K562 (cell line): ENCODE results near the gene RASSF1. TPM values are rescaled to one million over a fixed set of nuclear protein-coding genes. Genes with fewer than 3 reads are reported as not detected.

Experiments used
- CEBPB ChIP-seq: fragments of 450-650 bp; IDR thresholded peaks from 2 replicates; pipeline ENCODE4 v1.6.1; 2016; ENCODE audit warnings: missing genetic modification characterization, missing compliant biosample characterization
- KLF6 ChIP-seq: fragments of 250-450 bp; sonication (Bioruptor Pico); IDR thresholded peaks from 2 replicates; pipeline ENCODE4 v1.4.0; 2020; ENCODE audit warnings: mild to moderate bottlenecking, moderate library complexity, borderline replicate concordance
- LARP7 ChIP-seq: fragments of 450-650 bp; IDR thresholded peaks from 2 replicates; pipeline ENCODE4 v1.6.1; 2016
- NEUROD1 ChIP-seq: fragments of 150-350 bp; IDR thresholded peaks from 2 replicates; pipeline ENCODE4 v1.6.1; 2014; ENCODE audit warnings: borderline replicate concordance, low read length, low read depth; ENCODE audit not compliant: partially characterized antibody
- NR1H2 ChIP-seq: sonication (generic); formaldehyde crosslinking; IDR thresholded peaks from 2 replicates; pipeline ENCODE4 v1.4.0; 2020; ENCODE audit warnings: mild to moderate bottlenecking, missing genetic modification reagents
- PML ChIP-seq: IDR thresholded peaks from 2 replicates; pipeline ENCODE4 v1.6.1; 2012; ENCODE audit warnings: low read length, inconsistent platforms
- POLR2AphosphoS2 ChIP-seq: IDR thresholded peaks from 2 replicates; pipeline ENCODE4 v1.6.1; 2012; ENCODE audit warnings: low read length, improper control_type of control experiment
- POLR2AphosphoS5 ChIP-seq: IDR thresholded peaks from 2 replicates; pipeline ENCODE4 v1.6.1; 2011; ENCODE audit warnings: mild to moderate bottlenecking, low read depth, low read length, moderate library complexity; ENCODE audit not compliant: control insufficient read depth, insufficient read depth
- POLR2B ChIP-seq: fragments of 450-650 bp; IDR thresholded peaks from 2 replicates; pipeline ENCODE4 v1.6.1; 2018; ENCODE audit warnings: low read depth; ENCODE audit not compliant: partially characterized antibody
- ZNF282 ChIP-seq: sonication (generic); formaldehyde crosslinking; IDR thresholded peaks from 2 replicates; pipeline ENCODE4 v1.8.1; 2023; ENCODE audit warnings: missing genetic modification reagents
- ZNF445 ChIP-seq: fragments of 250-450 bp; sonication (Bioruptor Pico); IDR thresholded peaks from 2 replicates; pipeline ENCODE4 v1.4.0; 2020; ENCODE audit warnings: low read depth, mild to moderate bottlenecking, moderate library complexity
- polyA plus RNA-seq, 8 experiments: library from polyadenylated mRNA; depleted of rRNA in 4 of 8; stranded (reverse) in 5 of 8; unstranded in 3 of 8; fragments of >200 nt; fragmentation: Nextera tagmentation in 2 of 8; fragmentation: Illumina TruSeq in 1 of 8; extraction: Ambion mirVana in 2 of 8; extraction: Trizol in 1 of 8; gene quantifications; 2 replicates each; pipeline versions ENCODE4 v1.2.1 to v1.2.3, GENCODE V29; 2011 to 2014; ENCODE audit warnings: inconsistent platforms in 1 of 8, missing spikeins in 1 of 8
- total RNA-seq, 7 experiments: library from RNA; depleted of rRNA in 6 of 7; stranded (reverse); fragments of >200 nt in 6 of 7; fragmentation: Illumina TruSeq in 2 of 7; extraction: Trizol in 2 of 7; gene quantifications; 2 replicates each; pipeline versions ENCODE4 v1.2.1 to v1.2.3, GENCODE V29; 2011 to 2021; ENCODE audit warnings: low replicate concordance in 1 of 7
- TF ChIP-seq, protein P1 (sequence below): fragments of 450-650 bp; IDR thresholded peaks from 2 replicates; pipeline ENCODE4 v1.6.1; 2016; ENCODE audit warnings: mild to moderate bottlenecking, moderate library complexity
- TF ChIP-seq, protein P2 (sequence below): fragments of 450-650 bp; IDR thresholded peaks from 2 replicates; pipeline ENCODE4 v1.6.1; 2017; ENCODE audit warnings: mild to moderate bottlenecking, moderate library complexity
- TF ChIP-seq, protein P3 (sequence below): sonication (generic); formaldehyde crosslinking; IDR thresholded peaks from 2 replicates; pipeline ENCODE4 v1.8.1; 2022; ENCODE audit warnings: missing genetic modification reagents

Gene RASSF1
- total and polyA plus RNA-seq, 9 of the 15 experiments (the other 6 are each of a cell fraction or from before 2014, with no cell fraction given), result 3.6 to 57.1 (median 24.6) TPM

DNA sequence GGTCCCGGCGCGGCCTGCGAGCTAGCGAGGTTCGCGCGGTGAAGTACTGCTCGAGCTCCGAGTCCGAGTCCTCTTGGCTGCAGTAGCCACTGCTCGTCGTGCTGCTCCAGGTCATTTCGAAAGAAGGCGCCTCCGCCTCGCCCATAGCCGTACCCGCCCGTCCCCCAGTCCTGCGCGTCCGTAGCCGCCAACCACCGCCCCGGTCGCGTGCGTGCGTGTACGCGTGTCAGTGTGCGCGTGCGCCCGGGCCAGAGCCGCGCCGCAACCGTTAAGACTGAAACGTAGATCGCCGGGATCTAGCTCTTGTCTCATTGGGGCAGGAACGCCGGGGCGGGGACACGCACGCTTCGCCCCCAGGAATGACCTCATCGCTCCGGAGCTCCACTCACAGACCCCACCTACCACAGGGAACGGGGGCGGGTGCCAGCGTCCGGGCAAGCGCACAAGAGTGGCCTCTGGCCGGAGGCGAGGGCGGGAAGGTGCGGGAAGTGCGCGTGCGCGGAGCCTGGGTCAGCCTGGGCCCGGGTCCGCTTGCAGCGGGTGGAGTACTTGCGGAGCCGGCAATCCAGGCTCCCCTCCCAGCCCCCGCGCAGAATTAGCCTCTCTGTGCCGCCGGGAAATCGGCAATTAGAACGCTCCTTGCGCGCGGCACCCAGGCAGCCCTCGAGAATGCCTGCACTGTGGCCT lies 3.3 kb downstream of the RASSF1 start (continued):
- TF ChIP-seq, protein P1, sequence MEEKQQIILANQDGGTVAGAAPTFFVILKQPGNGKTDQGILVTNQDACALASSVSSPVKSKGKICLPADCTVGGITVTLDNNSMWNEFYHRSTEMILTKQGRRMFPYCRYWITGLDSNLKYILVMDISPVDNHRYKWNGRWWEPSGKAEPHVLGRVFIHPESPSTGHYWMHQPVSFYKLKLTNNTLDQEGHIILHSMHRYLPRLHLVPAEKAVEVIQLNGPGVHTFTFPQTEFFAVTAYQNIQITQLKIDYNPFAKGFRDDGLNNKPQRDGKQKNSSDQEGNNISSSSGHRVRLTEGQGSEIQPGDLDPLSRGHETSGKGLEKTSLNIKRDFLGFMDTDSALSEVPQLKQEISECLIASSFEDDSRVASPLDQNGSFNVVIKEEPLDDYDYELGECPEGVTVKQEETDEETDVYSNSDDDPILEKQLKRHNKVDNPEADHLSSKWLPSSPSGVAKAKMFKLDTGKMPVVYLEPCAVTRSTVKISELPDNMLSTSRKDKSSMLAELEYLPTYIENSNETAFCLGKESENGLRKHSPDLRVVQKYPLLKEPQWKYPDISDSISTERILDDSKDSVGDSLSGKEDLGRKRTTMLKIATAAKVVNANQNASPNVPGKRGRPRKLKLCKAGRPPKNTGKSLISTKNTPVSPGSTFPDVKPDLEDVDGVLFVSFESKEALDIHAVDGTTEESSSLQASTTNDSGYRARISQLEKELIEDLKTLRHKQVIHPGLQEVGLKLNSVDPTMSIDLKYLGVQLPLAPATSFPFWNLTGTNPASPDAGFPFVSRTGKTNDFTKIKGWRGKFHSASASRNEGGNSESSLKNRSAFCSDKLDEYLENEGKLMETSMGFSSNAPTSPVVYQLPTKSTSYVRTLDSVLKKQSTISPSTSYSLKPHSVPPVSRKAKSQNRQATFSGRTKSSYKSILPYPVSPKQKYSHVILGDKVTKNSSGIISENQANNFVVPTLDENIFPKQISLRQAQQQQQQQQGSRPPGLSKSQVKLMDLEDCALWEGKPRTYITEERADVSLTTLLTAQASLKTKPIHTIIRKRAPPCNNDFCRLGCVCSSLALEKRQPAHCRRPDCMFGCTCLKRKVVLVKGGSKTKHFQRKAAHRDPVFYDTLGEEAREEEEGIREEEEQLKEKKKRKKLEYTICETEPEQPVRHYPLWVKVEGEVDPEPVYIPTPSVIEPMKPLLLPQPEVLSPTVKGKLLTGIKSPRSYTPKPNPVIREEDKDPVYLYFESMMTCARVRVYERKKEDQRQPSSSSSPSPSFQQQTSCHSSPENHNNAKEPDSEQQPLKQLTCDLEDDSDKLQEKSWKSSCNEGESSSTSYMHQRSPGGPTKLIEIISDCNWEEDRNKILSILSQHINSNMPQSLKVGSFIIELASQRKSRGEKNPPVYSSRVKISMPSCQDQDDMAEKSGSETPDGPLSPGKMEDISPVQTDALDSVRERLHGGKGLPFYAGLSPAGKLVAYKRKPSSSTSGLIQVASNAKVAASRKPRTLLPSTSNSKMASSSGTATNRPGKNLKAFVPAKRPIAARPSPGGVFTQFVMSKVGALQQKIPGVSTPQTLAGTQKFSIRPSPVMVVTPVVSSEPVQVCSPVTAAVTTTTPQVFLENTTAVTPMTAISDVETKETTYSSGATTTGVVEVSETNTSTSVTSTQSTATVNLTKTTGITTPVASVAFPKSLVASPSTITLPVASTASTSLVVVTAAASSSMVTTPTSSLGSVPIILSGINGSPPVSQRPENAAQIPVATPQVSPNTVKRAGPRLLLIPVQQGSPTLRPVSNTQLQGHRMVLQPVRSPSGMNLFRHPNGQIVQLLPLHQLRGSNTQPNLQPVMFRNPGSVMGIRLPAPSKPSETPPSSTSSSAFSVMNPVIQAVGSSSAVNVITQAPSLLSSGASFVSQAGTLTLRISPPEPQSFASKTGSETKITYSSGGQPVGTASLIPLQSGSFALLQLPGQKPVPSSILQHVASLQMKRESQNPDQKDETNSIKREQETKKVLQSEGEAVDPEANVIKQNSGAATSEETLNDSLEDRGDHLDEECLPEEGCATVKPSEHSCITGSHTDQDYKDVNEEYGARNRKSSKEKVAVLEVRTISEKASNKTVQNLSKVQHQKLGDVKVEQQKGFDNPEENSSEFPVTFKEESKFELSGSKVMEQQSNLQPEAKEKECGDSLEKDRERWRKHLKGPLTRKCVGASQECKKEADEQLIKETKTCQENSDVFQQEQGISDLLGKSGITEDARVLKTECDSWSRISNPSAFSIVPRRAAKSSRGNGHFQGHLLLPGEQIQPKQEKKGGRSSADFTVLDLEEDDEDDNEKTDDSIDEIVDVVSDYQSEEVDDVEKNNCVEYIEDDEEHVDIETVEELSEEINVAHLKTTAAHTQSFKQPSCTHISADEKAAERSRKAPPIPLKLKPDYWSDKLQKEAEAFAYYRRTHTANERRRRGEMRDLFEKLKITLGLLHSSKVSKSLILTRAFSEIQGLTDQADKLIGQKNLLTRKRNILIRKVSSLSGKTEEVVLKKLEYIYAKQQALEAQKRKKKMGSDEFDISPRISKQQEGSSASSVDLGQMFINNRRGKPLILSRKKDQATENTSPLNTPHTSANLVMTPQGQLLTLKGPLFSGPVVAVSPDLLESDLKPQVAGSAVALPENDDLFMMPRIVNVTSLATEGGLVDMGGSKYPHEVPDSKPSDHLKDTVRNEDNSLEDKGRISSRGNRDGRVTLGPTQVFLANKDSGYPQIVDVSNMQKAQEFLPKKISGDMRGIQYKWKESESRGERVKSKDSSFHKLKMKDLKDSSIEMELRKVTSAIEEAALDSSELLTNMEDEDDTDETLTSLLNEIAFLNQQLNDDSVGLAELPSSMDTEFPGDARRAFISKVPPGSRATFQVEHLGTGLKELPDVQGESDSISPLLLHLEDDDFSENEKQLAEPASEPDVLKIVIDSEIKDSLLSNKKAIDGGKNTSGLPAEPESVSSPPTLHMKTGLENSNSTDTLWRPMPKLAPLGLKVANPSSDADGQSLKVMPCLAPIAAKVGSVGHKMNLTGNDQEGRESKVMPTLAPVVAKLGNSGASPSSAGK, result peak; percentile 82
- no peak for TF ChIP-seq ZNF445 (CRISPR knock-in tag)
- TF ChIP-seq NEUROD1, result peak; percentile 36
- TF ChIP-seq CEBPB, result no peak
- peak; percentile 53; the same call in 1 of the 2 replicates for TF ChIP-seq POLR2AphosphoS5
- TF ChIP-seq, protein P2, sequence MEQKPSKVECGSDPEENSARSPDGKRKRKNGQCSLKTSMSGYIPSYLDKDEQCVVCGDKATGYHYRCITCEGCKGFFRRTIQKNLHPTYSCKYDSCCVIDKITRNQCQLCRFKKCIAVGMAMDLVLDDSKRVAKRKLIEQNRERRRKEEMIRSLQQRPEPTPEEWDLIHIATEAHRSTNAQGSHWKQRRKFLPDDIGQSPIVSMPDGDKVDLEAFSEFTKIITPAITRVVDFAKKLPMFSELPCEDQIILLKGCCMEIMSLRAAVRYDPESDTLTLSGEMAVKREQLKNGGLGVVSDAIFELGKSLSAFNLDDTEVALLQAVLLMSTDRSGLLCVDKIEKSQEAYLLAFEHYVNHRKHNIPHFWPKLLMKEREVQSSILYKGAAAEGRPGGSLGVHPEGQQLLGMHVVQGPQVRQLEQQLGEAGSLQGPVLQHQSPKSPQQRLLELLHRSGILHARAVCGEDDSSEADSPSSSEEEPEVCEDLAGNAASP, result no peak
- 0 out of 2 replicates have a peak, but pooled peaks have one; percentile 32 for TF ChIP-seq KLF6 (CRISPR knock-in tag)
- no peak; the same call in 1 of the 2 replicates for TF ChIP-seq LARP7
- TF ChIP-seq NR1H2 (CRISPR knock-in tag), result no peak
- peak; percentile 70; the same call in 1 of the 2 replicates for TF ChIP-seq POLR2AphosphoS2
- TF ChIP-seq ZNF282 (CRISPR knock-in tag), result 0 out of 2 replicates have a peak, but pooled peaks have one; percentile 56
- 0 out of 2 replicates have a peak, but pooled peaks have one; percentile 37 for TF ChIP-seq PML
- TF ChIP-seq, protein P3, sequence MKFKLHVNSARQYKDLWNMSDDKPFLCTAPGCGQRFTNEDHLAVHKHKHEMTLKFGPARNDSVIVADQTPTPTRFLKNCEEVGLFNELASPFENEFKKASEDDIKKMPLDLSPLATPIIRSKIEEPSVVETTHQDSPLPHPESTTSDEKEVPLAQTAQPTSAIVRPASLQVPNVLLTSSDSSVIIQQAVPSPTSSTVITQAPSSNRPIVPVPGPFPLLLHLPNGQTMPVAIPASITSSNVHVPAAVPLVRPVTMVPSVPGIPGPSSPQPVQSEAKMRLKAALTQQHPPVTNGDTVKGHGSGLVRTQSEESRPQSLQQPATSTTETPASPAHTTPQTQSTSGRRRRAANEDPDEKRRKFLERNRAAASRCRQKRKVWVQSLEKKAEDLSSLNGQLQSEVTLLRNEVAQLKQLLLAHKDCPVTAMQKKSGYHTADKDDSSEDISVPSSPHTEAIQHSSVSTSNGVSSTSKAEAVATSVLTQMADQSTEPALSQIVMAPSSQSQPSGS (CRISPR knock-in tag), result peak; percentile 88
- TF ChIP-seq POLR2B, result peak; percentile 72
